CD1c-positive myeloid dendritic cell (primary cell): Measurements from ENCODE around the gene CYTL1.
"Not testable (repeated sequence)": the region's sequence is repeated elsewhere in the genome, so short reads cannot be mapped to it uniquely, and the experiment has no call there.

Experiments
- DNase-seq: peaks from one replicate; pipeline ENCODE4 v3.0.0-alpha.2; 2016; ENCODE audit errors: extremely low spot score

CYTL1 gene

GRCh38 chr4:5001641-5002040 lies 17.6 kb downstream of the CYTL1 start:
- DNase-seq, result not testable (repeated sequence)

- DNase-seq, result not testable (repeated sequence)
These were observed 22.3 kb downstream of the CYTL1 start for GRCh38 chr4:4996935-4997334.

GRCh38 chr4:4995908-4996265 lies 23.4 kb downstream of the CYTL1 start:
- DNase-seq, result no peak

GRCh38 chr4:4995103-4995907 lies 24.0 kb downstream of the CYTL1 start:
- DNase-seq, result peak; percentile 71

GRCh38 chr4:4994312-4995097 lies 24.8 kb downstream of the CYTL1 start:
- no peak for DNase-seq

GRCh38 chr4:4992833-4993232 lies 26.4 kb downstream of the CYTL1 start:
- no peak for DNase-seq

- DNase-seq, result no peak
These were observed 27.6 kb downstream of the CYTL1 start for GRCh38 chr4:4991541-4992099.

- DNase-seq, result no peak
These were observed 28.3 kb downstream of the CYTL1 start for GRCh38 chr4:4990857-4991540.

- DNase-seq, result no peak
These were observed 28.9 kb downstream of the CYTL1 start for GRCh38 chr4:4990329-4990728.

- no peak for DNase-seq
These were observed 30.1 kb downstream of the CYTL1 start for GRCh38 chr4:4989083-4989622.

- DNase-seq, result no peak
These were observed 31.6 kb downstream of the CYTL1 start for GRCh38 chr4:4987656-4988055.

- no peak for DNase-seq
These were observed 32.4 kb downstream of the CYTL1 start for GRCh38 chr4:4986841-4987240.

GRCh38 chr4:4985844-4986243 lies 33.4 kb downstream of the CYTL1 start:
- no peak for DNase-seq

- no peak for DNase-seq
These were observed 34.2 kb downstream of the CYTL1 start for GRCh38 chr4:4985036-4985435.

- no peak for DNase-seq
These were observed 35.1 kb downstream of the CYTL1 start for GRCh38 chr4:4984186-4984585.

- DNase-seq, result no peak
These were observed 37.4 kb downstream of the CYTL1 start for GRCh38 chr4:4981827-4982226.

- DNase-seq, result no peak
These were observed 37.8 kb downstream of the CYTL1 start for GRCh38 chr4:4981427-4981826.

GRCh38 chr4:4980621-4981230 lies 38.5 kb downstream of the CYTL1 start:
- no peak for DNase-seq

- no peak for DNase-seq
These were observed 39.3 kb downstream of the CYTL1 start for GRCh38 chr4:4979971-4980370.

- DNase-seq, result no peak
These were observed 44.5 kb downstream of the CYTL1 start for GRCh38 chr4:4974727-4975126.

GRCh38 chr4:4971796-4972195 lies 47.5 kb downstream of the CYTL1 start:
- no peak for DNase-seq

GRCh38 chr4:4969298-4969697 lies 50.0 kb downstream of the CYTL1 start:
- no peak for DNase-seq
